Measurements from ENCODE around the gene FOXP3.

Gene FOXP3

GRCh38 chrX:49273181-49273727 is 8.7 kb upstream of the FOXP3 start:
- no peak for DNase-seq (ENCODE audit: low spot score)

GRCh38 chrX:49272421-49272820 is 7.9 kb upstream of the FOXP3 start:
- DNase-seq (ENCODE audit: low spot score): no peak

GRCh38 chrX:49271341-49271740 is 6.8 kb upstream of the FOXP3 start:
- DNase-seq (ENCODE audit: low spot score): no peak

DNA sequence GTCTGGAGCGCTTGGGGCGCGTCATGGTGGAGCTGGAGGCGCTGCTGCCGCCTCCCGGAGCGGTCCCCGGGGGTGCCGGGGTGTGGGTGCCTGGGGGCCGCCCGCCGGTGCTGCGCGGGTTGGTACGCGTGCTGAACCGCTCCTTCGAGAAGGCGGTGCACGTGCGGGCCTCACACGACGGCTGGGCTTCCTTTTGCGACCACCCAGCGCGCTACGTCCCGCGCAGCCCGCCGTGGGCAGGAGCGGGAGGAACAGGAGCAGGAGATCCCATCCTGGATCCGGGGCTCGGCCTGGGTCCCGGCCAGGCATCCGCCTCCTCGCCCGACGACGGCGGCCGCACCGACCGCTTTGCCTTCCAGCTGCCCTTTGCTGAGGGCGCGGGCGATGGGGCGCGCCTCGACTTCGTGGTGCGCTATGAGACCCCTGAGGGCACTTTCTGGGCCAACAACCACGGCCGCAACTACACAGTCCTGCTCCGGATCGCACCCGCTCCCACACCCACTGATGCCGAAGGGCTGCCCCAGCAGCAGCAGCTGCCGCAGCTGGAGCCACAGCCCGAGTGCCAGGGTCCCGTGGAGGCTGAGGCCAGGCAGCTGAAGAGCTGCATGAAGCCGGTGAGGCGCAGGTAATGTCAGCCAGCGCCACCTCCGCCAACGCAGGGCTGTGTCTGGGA is 5.9 kb upstream of the FOXP3 start:
- DNase-seq (ENCODE audit: low spot score): no peak

GRCh38 chrX:49269767-49270248 is 5.3 kb upstream of the FOXP3 start, which contains the start of gene PPP1R3F:
Gene PPP1R3F, plus strand, starts transcription at chrX:49269793. Its CDS starts 77 bp downstream, at chrX:49269870.
- DNase-seq (ENCODE audit: low spot score): no peak

GRCh38 chrX:49269010-49269766 is 4.7 kb upstream of the FOXP3 start:
- peak; percentile 97 for DNase-seq (ENCODE audit: low spot score)

DNA sequence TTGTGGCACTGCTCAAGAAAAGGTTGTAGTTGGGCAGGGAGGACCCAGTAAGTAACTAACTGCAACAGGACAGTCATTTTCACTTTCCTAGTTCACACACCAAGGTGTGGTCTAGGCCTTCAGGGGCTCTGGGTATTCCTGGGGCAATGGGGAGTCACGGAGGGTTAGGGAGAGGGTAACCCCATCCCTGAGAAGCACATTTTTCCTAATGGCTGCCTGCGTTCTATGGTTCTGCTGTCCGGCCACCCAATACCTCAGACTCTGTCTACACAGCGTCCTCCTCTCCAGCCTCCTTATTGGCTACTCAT is 4.1 kb upstream of the FOXP3 start:
- no peak for DNase-seq (ENCODE audit: low spot score)

- DNase-seq (ENCODE audit: low spot score): no peak
Measured at GRCh38 chrX:49266523-49267445, 2.3 kb upstream of the FOXP3 start.

GRCh38 chrX:49263631-49264030 is 879 bp downstream of the FOXP3 start:
- no peak for DNase-seq (ENCODE audit: low spot score)

DNA sequence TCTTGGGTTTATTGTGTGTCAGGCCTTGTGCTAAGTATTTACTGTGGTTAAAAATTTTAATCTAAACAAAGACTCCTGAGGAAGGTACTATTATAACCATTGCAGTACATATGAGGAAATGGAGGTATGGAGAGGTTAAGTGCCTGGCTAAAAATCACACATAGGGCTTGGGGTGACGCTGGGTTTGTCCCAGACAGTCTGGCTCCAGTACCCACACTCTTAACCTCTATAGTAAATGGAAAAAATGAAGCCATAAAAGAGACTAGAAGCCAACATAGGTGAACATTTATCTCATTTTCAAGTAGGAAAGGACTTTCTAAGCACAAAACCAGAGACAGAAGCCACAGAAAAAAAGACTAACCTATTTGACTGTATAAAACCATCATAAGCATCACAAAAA is 1.9 kb downstream of the FOXP3 start:
- no peak for DNase-seq (ENCODE audit: low spot score)

- DNase-seq (ENCODE audit: low spot score): no peak
Measured at GRCh38 chrX:49260221-49260985, 4.1 kb downstream of the FOXP3 start.

DNA sequence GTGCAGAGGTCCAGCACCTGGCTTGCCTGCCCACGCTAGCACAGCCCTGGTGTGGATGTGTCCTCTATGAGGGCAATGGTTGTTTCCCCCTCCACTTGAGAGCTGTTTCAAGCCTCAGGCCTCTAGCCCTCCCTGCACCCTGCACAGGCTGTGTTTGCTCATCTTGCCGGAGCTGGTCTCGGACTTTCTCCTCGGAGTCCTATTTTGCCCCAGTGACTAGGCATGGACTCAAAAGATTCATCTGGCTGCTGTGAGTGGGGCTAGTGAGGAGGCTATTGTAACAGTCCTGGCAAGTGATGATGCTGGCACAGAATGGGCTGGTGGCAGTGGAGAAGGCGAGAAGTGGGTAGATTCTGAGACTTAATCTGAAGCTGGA is 5.8 kb downstream of the FOXP3 start:
- DNase-seq (ENCODE audit: low spot score): no peak

GRCh38 chrX:49257846-49258748 is 6.4 kb downstream of the FOXP3 start:
- no peak for DNase-seq (ENCODE audit: low spot score)

DNA sequence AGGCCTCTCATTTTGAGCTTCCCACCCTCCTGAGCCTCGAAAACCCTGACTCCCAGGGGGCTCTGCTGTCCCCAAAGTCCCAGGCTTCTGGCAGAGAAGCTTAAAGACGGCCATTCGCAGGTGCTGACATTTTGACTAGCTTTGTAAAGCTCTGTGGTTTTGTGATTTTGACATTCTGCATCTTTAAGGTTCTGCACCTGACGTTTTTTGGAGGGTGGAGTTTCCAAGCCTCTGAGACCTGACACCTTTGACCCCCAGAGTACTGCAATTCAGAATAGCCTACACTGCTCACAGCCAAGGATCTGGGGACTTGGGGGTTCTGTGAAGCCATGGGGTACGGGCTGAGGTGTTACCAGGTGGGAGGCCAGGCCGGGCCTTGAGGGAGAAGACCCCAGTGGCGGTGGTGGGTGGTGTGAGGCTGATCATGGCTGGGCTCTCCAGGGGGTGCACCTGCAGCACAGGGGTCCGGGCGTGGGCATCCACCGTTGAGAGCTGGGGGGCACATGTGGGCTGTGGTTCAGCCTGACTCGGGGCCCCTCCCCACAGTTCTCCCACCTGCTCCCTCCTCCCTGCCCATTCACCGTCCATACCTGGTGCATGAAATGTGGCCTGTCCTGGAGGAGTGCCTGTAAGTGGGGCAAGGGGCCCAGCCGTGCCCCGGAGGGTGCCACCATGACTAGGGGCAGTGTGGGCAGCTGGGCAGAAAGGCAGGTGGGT is 7.3 kb downstream of the FOXP3 start:
- no peak for DNase-seq (ENCODE audit: low spot score)

DNA sequence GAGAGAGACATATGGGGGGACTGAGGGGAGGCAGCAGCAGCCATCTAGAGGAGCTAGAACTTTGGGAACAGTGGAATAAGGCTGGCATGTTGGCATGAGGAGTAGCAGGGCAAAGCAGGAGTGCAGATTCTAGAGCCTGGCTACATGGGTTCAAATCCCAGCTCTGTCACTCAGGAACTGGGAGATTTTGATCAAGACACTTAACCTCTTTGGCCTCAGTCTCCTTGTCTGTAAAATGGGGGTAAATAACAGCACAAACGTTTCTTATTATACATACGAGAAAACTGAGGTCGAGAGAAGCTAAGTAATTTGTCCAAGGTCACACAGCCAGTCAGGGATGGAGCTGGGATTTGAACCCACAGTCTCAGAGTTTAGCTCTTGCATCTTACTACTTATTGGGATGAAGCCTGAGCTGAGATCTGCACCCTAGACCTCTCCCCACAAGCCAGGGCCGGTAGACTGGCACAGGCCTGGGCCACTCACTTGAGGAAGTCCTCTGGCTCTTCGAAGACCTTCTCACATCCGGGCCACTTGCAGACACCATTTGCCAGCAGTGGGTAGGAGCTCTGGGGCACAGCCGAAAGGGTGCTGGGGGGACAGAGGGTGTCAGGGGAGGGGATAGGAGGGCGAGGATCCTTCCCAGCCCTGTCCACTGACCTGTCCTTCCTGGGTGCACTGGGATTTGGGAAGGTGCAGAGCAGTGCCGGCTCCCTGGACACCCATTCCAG is 8.1 kb downstream of the FOXP3 start:
- no peak for DNase-seq (ENCODE audit: low spot score)

GRCh38 chrX:49254639-49255038 is 9.9 kb downstream of the FOXP3 start:
- no peak for DNase-seq (ENCODE audit: low spot score)

DNA sequence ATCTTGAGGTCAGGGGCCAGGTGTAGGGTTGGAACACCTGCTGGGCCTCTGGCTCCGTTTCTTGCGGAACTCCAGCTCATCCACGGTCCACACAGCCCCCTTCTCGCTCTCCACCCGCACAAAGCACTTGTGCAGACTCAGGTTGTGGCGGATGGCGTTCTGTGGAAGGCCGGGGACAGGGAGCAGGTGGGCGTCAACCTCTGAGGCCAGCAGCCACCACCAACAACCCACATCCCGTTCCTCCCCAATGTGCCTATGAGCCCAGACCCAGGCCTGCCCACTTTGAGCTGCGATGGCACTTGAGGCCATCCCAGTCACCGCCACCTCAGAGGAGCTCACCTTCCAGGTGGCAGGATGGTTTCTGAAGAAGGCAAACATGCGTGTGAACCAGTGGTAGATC is 13.2 kb downstream of the FOXP3 start:
- DNase-seq (ENCODE audit: low spot score): no peak

GRCh38 chrX:49250578-49250977 is 13.9 kb downstream of the FOXP3 start:
- no peak for DNase-seq (ENCODE audit: low spot score)

GRCh38 chrX:49250066-49250465 is 14.4 kb downstream of the FOXP3 start:
- DNase-seq (ENCODE audit: low spot score): no peak
